ENCODE results near the gene OR4N5.
"Not testable (repeated sequence)": the region's sequence is repeated elsewhere in the genome, so short reads cannot be mapped to it uniquely, and the experiment has no call there.

OR4N5 gene

GRCh38 chr14:20138520-20138919, at the start of gene OR4N5:
Gene OR4N5, plus strand, starts transcription at chr14:20138820. Its CDS starts 4,916 bp downstream, at chr14:20143736.
- DNase-seq (ENCODE audit: low read depth in 2 of 2): no peak

DNA sequence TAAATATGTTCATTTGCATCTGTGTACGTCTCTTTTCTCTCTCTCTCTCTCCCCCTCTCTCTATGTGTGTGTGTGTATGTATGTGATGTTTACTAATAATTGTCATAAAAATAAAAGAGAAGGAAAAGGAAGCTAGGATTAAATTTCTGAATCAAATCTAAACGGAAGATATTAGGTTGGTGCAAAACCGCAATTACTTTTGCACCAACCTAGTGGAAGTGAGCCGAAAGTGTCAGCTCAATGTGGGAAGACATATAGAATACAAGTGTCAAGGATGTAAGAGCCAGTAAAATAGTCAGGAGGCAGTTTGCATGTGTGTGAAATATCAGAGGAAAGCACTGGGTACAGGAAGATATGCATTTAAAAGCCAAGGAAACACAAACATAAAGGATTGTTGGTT, 46.6 kb upstream of the OR4N5 start:
- no peak for DNase-seq (ENCODE audit: low read depth in 2 of 2)

- no peak for DNase-seq (ENCODE audit: low read depth in 2 of 2)
These were observed 45.2 kb upstream of the OR4N5 start for GRCh38 chr14:20093442-20093841.

DNA sequence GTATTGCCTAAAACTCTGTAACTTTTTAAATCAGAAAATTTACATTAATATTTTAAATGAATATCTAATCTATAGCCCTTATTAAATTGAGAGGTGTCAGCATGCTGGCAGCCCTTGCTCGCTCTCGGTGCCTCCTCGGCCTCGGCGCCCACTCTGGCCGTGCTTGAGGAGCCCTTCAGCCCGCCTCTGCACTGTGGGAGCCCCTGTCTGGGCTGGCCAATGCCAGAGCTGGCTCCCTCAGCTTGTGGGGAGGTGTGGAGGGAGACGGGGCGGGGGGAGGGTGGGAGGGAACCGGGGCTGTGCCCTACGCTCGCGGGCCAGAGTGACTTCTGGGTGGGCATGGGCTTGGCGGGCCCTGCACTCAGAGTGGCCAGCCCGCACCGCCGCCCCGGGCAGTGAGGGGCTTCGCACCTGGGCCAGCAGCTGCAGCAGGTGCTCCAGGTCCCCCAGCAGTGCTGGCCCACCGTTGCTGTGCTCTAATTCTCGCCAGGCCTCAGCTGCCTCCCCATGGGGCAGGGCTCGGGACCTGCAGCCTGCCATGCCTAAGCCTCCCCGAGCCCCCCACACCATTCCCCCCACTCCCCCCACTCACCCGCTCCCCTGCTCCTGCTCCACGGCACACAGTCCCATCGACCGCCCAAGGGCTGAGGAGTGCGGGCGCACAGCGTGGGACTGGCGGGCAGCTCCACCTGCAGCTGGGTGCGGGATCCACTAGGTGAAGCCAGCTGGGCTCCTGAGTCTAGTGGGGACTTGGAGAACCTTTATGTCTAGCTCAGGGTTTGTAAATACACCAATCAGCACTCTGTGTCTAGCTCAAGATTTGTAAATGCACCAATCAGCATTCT, 39.5 kb upstream of the OR4N5 start:
- DNase-seq (ENCODE audit: low read depth in 2 of 2): not testable (repeated sequence)

DNA sequence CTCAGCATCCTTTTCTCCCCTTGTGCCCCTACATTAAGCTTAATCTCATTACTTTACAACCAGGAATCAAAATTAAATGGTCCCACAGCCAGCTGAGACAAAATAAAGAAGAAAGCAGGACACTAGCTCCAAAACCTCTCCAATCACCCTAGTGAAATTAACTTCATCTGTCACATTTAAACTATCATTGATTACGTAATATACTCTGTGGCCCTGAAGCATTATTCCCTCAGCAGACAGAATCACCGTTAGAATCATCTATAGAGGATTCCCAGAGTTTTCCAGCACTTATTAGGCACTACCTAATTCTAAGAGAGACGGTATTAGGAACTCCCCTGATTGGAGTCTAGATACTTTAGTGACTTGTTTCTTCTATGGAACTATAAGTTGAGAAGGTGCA, 28.2 kb upstream of the OR4N5 start, which contains the start of gene OR4K17:
TSS of gene OR4K17 (plus strand) at position 302 of the 400 bp plus-strand sequence. CDS start 6,761 bp downstream, outside the sequence.
- DNase-seq (ENCODE audit: low read depth in 2 of 2): no peak

- no peak for DNase-seq (ENCODE audit: low read depth in 2 of 2)
These were observed 26.3 kb upstream of the OR4N5 start for GRCh38 chr14:20112321-20112720.

DNA sequence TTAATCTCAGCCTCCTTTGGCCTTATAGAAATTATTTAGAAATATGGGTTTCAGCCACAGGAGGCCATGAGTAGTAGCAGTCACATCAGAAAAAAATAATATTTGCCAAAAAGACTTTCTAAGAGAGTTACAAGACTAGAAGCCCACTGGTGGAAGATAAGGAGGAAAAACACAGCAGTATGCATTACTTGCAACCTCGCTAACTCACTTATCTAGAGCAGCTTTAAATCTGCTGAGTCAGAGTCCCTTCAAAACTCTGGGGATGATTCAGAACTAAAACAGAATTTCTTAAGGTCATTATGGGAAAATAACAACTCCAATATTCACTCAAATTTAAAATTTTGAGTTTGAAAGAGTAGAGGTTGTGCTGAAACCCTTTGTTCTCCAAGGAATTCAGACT, 21.9 kb upstream of the OR4N5 start:
- DNase-seq (ENCODE audit: low read depth in 2 of 2): no peak

DNA sequence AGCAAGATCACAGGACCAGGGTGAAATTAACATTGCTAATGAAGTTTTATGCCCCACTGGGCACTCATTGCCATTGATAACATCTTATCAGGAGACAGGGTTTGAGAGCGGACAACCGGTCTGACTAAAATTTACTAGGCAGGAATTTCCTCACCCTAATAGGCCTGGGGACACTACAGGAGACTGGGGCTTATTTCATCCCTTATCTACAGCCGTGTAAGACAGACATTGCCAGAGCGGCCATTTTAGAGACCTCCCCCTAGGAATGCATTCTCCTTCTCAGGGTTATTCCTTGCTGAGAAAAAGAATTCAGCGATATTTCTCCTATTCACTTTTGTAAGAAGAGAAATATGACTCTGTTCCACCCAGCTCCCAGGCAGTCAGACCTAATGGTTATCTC, 19.8 kb upstream of the OR4N5 start:
- DNase-seq (ENCODE audit: low read depth in 2 of 2): no peak

DNA sequence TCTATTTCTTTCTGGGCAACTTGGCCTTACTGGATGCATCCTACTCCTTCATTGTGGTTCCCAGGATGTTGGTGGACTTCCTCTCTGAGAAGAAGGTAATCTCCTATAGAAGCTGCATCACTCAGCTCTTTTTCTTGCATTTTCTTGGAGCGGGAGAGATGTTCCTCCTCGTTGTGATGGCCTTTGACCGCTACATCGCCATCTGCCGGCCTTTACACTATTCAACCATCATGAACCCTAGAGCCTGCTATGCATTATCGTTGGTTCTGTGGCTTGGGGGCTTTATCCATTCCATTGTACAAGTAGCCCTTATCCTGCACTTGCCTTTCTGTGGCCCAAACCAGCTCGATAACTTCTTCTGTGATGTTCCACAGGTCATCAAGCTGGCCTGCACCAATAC, 5.3 kb downstream of the OR4N5 start:
- DNase-seq (ENCODE audit: low read depth in 2 of 2): no peak

DNA sequence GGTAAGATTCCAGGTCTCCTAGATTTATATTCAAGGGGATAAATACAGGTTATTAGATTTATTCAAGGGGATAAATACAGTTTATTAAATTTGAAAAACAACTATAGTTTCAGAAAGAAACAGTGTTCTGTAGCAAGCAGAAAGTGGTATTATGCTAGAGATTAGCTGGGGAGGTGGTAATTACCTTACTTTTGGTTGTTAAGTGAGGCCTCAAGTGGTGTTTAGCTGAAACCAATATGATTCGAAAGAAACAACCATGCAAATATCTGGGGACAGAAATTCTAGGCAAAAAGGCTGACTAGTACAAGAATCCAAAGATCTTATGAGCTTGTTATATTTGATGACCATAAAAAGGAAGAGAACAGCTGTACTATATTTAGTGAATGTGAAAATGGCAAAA, 6.2 kb downstream of the OR4N5 start:
- DNase-seq (ENCODE audit: low read depth in 2 of 2): no peak

- no peak for DNase-seq (ENCODE audit: low read depth in 2 of 2)
These were observed 25.8 kb downstream of the OR4N5 start for GRCh38 chr14:20164462-20164861.

- DNase-seq (ENCODE audit: low read depth in 2 of 2): no peak
These were observed 28.5 kb downstream of the OR4N5 start for GRCh38 chr14:20167091-20167490.

GRCh38 chr14:20169852-20170251, 31.2 kb downstream of the OR4N5 start:
- not testable (repeated sequence) for DNase-seq (ENCODE audit: low read depth in 2 of 2)

GRCh38 chr14:20174205-20174604, 35.6 kb downstream of the OR4N5 start:
- DNase-seq (ENCODE audit: low read depth in 2 of 2): not testable (repeated sequence)

GRCh38 chr14:20176330-20176729, 37.7 kb downstream of the OR4N5 start:
- DNase-seq (ENCODE audit: low read depth in 2 of 2): no peak

DNA sequence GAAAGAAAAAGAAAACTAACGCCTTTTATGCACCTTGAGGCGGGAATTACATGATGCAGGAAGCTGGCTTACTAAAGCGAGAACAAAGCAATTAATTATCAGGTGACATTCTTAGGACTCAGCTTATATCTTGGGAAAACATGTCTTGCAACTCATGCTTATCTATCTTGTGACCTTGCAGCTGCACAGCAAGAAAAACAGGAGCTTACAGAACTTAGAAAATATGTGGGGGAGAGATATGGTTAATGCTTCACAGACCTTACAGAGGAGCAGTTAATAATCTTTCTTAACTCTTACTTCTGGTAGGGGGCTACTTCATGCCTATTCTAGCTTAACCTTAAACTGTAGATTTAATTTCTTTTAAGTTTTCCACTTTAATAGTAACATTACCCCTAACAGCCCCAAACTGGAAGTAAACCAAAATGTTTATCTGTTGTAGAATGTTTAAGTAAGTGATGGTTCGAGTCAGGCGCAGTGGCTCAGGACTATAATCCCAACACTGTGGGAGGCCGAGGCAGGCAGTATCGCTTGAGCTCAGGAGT, 38.9 kb downstream of the OR4N5 start:
- no peak for DNase-seq (ENCODE audit: low read depth in 2 of 2)

- DNase-seq (ENCODE audit: low read depth in 2 of 2): no peak
These were observed 40.6 kb downstream of the OR4N5 start for GRCh38 chr14:20179218-20179617.

GRCh38 chr14:20179880-20180279, 41.3 kb downstream of the OR4N5 start:
- DNase-seq (ENCODE audit: low read depth in 2 of 2): no peak

GRCh38 chr14:20180486-20180885, 41.9 kb downstream of the OR4N5 start:
- no peak for DNase-seq (ENCODE audit: low read depth in 2 of 2)

DNA sequence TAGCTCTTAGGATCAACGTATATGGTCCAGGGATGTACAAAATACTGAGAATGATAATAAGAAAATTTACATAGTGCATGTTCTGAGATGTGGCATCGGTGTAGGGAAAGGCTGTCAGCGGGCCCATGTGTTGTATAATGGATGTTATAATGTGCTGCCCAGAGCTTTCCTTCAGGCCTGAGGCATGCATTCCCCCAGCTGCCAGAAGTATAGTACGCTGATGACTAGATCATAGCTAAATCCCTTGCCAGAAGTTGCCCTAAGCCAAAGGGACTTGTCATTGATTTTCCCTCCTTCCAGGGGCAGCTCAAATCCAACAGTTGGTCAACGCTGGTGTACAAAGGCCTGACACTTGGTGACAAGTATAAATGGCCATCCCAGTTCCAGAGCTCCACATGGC, 45.6 kb downstream of the OR4N5 start:
- DNase-seq (ENCODE audit: low read depth in 2 of 2): no peak

DNA sequence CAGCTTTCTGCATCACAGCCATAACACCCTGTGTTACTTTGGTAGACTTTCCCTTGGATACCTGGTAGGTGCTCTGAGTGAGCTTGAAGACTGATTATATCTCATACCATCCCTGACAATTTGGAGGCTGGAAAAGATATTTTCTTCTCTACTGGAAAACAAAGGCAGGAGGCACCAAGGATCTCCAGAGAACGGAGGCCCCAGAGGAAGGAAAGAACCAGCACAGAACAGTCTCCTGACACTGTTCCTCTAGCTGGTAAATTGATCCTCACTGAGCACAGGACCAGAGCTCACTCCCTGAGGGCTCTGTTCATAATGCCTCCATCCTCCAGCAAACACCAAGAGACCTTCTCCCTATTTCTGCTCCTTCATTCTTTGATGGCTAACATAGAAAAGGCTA, 52.0 kb downstream of the OR4N5 start, which contains the start of gene OR11G2:
TSS of gene OR11G2 (plus strand) at position 301 of the 400 bp plus-strand sequence. CDS start 6,542 bp downstream, outside the sequence.
- no peak for DNase-seq (ENCODE audit: low read depth in 2 of 2)

- DNase-seq (ENCODE audit: low read depth in 2 of 2): no peak
These were observed 52.8 kb downstream of the OR4N5 start for GRCh38 chr14:20191396-20191795.

GRCh38 chr14:20194101-20194500, 55.5 kb downstream of the OR4N5 start:
- DNase-seq (ENCODE audit: low read depth in 2 of 2): no peak
